Measurements from ENCODE around the gene DGCR8.

DGCR8 gene

DNA sequence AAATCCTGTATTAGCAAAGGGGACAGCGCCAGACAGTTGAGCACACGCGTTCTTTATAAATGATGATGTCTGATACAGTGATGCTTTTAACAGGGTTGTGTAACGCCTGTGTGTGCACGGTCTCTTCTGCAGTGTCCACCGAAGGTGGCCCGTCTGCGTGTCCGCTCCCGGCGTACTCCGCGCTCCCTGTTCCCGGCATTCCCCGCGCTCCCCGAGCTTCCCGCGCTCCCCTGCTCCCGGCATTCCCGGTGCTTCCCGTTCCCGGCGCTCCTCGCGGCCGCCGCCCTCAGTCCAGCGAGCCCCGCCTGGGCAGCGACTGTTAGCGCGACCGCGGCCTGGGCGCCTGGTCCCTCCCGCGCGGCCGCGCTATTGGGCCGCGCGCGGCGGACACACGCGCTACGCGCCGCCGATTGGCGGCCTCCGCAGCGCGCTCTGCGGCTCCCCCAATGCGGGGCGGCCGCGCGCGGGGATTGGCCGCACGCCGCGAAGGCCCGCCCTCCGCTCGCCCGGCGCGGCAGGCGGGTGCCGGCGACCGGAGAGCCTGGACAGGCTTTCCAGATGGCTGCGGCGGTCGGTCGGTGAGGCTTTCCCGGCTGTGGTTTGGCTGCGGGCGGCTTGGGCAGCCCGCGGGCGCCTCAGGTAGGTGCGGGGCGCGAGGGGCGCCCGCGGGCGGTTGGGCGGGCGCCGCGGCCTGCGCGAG lies at the start of gene DGCR8:
DGCR8 (plus strand) TSS at position 497 of the 700 bp plus-strand sequence. CDS start 5,723 bp downstream, outside the sequence.
- no peak for FAIRE-seq

DNA sequence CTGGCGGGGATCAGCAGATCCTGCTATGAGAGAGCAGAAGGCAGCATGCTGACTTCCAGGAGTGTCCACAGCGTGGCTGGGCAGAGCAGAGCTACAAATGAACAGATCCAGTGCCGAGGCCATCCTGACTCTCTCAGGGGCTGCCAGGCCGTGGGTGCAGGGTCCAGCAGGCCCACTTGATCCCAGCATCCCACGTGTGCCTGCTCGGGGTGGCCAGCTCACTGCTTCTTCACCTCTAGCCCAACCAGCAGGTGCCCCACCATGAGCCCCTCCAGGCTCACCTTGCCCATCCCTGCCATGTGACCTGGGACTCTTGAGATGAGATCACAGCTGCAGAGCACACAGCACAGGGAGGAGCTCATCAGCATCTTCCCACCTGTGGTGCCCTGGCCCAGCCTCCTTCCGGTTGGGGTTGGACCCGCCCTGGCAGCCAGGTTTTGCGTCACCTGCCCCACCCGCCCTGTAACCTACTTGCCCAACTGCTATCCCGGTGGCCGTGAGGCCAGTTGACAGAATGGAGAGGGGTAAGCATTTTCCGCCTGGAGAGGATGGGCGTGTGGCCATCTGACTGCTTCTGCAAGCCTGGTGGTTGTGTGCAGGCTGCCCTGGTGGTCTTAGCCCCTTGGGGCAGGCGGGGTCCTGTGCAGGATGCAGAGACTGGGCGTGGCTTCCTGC lies 48.2 kb upstream of the DGCR8 start:
- no peak for FAIRE-seq

DNA sequence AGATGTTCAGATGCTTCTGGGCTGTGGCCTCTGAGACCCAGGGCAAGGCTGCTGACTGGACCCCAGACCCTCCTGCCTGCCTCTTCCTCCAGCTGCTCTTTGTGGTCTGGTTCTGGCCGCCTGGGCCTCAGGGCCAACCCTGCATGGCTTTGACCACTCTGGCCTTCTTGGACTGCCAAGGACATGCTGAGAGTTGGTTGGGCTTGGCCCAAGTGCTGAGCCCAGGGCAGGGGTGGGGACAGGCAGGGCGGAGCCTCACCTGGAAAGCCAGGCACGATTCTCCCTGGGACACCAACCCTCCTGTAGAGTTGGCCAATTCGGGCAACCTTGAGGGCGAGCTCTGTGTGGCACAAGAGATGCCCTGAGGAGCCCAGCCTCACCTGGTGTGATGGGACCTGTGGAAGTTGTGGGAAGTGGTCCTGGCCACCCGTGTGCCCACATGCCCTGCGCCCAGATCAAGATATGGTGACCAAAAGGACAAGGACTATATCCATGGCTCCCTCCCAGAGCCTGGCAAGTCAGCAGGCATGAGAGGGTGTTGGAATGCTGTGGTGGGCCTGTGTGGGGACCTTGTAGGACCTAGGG lies 47.5 kb upstream of the DGCR8 start:
- no peak for FAIRE-seq

DNA sequence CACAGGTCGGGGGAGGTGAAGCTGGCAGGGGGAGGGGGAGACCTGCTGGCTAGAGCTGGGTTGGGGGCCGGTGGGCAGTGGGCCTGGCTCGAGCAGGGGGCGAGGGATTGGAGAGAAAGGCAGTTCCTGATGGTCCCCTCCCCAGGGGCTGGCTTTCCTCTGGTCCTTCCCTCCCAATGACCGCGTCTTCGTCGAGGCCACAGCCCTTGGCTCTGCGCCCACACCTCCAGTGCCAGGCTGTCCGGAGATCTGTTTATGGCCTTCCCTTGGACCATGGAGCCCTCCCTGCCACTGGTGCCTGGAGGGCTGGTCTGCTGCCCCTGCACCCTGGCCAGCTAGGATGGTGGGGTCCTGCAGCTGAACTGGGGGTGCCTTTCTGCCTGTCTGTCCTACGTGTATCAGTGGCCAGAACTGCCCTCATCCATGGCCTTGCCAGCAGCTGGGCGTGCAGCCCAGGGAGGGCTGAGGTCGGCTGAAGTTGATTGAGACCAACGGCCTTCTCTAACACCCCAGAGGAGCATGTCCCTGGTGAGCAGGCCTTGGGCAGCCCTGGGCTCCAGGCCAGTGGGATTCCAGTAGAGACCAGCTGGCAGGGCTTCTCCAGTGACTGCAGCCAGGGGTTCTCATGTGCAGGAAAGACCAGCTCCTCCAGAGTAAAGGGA lies 46.9 kb upstream of the DGCR8 start:
- FAIRE-seq, result no peak

DNA sequence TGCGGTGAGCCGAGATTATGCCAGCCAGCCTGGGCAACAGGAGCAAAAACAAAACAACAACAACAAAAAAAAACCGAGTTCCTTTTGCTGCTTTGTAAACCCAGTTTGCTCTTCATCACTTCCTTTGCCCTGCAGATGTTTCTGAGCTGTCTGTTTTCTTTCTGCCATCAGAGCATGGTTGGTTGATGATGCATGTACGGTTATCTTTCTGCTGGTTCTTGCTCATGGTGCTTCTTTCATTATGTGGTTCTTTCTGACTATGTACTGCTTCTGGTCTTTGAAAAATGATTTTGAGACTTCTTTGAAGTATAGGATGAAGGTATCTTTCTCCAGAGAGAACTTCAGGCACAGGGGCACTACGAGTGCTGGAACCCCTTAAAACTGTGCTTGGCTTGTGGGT lies 45.9 kb upstream of the DGCR8 start:
- FAIRE-seq, result no peak

DNA sequence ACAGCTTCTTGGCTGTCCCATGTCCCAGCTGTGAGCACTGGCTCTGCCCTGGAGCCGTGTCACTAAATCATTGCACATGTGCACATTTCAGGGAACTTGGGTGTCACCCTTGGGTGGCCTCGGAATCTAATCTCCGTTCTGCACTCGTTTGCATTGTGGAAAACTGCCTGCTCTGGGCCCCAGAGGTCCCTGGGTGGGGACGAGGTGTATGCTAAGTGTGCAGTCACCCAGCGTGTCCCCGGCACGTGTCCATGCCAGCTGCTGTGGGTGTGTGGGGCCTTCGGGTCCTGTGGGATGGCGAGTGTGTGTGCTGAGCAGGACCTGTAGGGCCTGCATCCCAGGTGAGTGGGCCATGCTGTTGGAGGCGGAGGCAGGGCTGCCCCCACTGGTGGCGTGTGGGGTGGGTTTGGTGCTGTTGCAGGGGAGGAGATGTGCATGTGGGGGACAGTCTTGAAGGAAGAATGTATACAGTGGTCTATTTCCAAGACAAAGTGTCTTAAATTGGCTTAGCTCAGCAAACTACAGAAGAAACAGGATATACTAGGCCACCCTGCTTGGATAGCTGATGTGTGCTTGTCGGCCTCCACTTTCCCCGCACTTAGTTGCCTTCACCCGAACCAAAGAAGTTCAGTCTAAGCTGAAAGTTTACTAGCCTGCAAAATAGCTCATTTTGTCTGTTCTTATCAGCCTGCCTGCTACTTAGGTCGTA lies 44.5 kb upstream of the DGCR8 start:
- FAIRE-seq, result no peak

DNA sequence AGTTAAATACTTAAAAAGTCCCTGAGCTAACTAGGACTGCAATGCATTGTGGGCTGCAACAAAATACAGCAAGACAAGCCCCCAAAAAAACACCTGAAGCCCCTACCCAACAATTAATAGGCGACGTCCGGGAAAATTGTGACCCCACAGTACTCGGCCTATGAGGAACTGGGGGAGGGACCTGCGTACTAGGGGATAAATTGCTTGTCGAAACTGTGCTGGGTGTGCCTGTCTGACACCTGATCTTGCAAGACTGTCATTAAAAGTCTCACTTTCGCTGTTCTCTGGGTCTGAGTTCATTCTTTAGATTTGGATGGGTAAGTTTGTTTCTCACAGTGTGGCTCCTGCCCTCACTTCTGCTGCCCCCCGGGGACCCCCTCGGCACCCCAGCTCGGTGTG lies 44.0 kb upstream of the DGCR8 start:
- no peak for FAIRE-seq

DNA sequence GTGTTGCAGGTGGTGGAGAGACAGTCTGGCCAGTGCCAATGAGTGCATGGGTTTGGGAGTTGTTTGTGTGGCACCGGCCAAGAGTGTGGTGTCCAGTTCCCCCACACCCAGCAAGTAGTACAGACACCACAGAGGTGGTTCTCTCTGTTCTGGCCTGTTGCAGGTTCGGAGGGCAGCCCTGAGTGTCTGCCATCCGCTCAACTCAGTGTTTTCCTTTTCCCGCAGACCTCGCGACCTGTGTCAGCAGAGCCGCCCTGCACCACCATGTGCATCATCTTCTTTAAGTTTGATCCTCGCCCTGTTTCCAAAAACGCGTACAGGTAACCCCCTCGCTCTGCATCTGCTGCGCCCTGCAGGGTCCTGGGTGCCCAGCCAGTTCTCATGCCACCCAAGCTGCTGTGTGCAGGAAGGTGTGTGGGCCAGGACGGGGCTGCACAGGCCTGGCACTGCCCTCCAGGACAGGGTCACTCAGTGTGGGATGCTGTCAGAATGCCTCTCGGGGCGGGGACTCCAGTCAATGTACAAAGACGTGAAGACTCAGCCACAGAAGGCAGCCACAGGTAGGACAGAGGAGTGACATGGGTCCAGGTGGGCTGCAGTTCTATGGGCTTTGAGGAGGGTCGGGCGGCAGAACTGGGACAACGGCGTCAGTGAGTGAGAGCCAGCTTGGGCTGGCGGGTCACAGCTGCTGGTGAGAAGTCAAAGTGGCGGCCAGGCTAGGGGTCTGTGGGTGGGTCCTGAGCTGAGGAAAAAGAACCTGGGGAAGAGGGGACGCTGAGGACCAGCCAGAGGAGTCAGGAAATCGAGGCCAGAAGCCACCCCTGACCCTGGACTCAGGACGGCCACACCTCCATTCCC lies 43.3 kb upstream of the DGCR8 start:
- no peak for FAIRE-seq

DNA sequence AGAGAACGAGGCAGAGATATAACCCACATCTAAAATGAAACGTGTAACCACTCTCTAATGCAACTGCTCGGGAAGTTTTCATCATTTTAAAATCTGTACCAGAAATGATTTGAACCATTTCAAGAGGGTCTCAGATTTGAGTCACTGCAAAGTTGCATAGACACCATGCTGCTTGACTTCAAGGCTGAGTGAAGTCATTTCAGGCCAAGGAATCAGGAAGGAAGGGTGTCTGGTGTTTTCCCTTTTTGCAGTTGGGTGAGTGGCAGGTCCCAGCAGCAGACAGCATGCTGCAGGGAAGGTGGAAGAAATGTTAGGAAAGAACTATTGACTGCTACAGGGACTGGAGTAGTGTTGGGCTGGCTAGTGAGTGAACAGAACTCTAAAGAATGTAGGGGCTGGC lies 42.6 kb upstream of the DGCR8 start:
- no peak for FAIRE-seq

DNA sequence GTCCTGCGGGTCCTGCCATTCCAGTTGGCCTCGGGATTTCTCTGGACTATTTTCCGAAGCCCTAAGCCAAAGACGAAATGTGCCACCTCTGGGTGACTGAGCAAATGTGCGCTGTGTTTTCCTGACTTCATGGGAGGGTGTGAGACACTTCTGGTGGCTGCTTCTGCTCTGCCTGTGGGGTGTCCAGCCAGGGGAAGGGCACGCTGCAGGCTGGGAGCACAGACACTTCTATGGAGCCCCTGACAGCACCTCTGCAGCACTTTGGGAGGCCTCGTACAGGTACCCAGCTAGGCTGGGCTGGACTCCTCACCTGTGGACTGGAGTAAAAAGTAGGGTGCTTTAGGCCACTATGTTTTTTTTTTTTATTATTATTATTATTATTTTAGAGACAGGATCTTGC lies 41.5 kb upstream of the DGCR8 start:
- no peak for FAIRE-seq

DNA sequence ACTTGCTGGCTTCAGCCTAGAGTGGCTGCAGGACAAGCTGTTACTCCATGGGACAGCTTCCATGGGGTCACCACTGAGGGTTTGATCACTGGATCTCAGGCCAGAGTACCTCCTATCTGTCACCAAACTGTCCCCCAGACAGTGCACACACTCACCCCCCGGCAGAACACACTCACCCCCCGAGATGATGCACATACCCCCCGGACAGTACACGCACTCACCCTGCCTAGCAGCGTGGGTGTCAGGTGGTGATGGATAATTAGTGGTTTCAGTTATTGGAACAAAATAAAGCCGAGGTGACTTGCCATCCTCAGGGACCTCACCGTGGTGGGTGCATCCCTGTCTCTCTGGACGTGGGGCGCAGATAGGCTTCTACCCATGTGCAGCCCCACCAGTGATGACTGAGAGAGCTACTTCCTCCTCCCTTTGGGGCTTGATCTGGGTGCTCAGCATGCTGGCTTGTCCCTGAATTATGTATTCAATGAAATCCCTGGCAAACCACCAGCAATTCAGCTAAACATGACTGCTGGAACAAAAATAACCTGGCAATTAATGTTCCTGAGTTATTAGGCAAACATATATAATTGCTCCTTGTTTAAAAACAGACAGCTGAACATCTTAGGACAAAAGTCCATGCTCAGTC lies 40.2 kb upstream of the DGCR8 start:
- FAIRE-seq, result no peak

DNA sequence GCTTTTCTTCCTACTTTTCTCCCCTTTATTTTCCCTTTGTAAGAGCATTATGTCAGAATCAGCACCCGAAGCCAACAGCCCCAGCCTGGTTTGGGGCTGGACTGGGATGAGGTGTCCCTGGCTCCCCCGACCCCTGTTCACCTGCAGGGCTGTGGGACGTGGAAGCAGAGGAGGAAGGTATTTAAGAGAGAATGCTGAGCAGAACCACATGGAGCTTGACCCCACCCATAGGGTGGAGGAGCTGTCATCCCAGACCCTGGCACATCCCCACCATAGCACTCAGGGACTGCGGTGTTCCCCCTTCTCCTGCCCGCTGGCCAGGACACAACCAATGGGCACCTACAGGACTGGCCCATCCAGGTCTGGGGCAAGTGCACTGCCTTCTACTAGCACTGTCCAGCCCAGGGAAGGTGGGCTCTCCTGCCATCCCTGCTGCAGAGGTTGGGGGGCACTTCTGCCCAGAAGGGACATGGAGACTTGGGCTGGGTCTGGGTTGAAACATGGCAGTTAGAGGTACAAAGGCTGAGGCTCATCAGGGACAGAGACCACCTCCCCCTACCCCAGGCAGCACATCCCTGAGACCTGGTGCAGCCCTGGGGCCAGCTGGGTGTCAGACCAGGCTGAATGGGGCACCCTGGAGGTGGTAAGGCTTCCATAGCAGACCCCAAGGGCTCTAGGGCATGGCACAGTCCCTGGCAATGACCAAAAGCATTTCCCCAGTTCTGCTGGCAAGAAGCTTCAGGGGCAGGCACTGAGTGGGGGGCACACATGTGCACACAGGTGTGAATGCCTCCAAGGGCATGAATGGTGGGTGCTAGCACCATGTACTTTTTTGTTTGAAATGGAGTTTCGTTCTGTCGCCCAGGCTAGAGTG lies 39.5 kb upstream of the DGCR8 start:
- no peak for FAIRE-seq

DNA sequence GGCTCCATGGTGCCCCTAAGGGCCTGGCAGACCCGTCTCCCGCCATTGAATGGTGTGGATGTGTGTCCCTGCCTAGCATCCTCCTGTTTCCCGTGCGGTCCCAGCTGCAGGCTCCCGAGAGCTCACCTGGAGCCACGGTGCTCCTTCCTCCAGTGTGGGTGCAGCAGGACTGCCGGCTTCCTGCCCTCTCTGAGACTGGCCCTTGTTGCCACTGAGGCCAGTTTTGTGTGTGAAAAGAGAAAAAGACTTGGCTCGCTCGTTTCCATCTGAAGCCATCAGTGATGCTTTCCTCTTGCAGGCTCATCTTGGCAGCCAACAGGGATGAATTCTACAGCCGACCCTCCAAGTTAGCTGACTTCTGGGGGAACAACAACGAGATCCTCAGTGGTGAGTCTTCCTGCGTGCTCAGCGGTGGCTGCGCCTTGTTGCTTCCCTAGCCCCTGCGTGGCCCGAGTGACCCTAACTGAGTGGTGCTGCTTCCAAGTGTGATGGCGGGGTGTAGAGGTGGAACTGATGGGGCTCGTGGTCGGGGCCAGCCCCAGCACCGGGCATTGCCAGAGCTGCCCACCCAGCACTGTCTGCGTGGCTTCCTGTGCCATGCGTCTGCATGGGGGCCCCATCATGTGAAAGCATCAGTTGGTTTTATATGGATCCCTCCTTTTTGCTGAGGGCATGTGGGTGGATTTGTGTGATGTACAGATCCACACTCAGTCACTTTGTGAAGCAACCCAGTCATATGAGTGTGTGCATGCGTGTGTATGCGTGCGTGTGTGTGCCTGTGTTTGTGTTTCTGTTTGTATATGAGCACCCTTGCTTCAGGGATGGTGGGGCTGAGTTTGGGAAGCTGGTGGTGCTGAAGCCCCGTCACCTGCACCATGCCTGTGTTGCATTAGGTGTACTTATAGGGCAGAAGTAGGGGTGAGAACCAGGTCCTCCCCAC lies 36.7 kb upstream of the DGCR8 start:
- no peak for FAIRE-seq

DNA sequence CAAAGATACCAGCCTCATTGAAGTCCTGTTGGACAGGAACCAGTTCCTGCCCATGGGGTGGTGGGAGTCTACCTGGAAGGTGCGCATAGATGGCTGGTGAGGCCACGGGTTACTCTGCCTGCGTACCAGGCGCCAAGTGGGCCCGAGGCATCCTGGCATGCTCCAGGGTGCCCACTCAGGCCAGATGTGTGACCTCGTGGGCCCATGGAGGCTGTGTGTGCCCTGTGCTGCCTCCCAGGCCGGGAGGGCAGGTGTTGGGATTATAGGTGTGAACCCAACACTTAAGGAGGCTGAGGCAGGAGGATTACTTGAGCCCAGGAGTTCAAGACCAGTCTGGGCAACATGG lies 36.1 kb upstream of the DGCR8 start:
- no peak for FAIRE-seq

DNA sequence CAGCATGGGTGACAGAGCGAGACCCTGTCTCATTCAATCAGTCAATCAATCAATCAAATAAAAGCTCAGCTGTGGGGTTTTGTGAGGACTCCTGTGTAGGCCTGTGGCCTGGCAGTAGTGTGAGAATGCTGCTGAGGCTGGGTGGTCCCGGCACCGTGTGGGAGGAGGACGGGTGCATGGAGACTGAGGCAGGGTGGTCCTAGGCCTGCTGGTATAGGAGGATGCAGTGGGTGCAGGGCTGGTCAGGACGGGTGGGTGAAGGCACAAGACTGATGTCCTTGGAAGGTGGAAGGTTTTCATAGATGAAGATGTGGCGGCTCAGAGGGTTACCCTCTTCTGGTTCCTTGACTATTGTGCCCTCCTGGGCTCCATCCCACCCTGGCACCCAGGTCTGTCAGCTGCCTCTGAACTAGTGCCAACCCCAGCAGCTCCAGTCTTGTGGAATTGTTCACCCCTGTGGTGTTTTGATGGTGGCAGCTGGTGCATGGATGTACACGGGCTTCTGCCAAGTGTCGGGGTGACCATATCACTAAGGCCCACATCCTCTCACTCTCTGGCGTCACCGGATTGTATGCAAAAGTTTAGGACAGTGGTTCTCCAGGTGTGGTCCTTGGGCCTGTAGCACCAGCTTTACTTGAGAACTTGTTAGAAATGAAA lies 35.4 kb upstream of the DGCR8 start:
- FAIRE-seq, result no peak

DNA sequence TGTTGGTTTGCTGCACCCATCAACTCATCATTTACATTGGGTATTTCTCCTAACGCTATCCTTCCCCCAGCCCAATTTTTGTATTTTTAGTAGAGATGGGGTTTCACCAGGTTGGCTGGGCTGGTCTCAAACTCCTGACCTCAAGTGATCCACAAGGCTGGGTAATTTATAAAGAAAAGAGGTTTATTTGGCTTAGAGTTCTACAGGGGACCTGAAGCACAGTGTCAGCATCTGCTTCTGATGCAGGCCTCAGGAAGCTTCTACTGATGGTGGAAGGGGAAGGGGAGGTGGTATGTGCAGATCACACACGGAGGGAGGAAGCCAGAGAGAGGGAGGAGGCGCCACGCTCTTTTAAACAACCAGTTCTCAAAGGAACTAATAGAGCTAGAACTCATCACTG lies 33.3 kb upstream of the DGCR8 start:
- FAIRE-seq, result no peak

DNA sequence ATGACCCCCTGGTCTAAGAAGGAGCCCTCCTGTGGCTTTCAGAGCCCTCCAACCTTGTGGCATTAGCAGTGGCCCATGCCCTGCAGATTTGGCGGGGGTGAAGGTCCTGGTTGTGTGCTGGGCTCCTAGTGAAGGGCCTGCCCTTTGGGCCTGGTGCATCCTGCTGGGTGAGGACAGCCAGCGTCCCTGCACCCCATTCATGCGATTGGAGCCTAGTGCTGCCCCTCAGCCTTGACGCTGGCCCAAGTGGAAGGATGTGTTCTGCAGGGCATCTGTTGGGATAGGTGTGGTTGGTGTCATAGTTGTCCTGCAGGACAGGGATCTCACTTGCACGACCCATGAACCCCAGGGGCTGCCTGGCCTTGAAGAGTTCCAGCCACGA lies 28.1 kb upstream of the DGCR8 start:
- no peak for FAIRE-seq

DNA sequence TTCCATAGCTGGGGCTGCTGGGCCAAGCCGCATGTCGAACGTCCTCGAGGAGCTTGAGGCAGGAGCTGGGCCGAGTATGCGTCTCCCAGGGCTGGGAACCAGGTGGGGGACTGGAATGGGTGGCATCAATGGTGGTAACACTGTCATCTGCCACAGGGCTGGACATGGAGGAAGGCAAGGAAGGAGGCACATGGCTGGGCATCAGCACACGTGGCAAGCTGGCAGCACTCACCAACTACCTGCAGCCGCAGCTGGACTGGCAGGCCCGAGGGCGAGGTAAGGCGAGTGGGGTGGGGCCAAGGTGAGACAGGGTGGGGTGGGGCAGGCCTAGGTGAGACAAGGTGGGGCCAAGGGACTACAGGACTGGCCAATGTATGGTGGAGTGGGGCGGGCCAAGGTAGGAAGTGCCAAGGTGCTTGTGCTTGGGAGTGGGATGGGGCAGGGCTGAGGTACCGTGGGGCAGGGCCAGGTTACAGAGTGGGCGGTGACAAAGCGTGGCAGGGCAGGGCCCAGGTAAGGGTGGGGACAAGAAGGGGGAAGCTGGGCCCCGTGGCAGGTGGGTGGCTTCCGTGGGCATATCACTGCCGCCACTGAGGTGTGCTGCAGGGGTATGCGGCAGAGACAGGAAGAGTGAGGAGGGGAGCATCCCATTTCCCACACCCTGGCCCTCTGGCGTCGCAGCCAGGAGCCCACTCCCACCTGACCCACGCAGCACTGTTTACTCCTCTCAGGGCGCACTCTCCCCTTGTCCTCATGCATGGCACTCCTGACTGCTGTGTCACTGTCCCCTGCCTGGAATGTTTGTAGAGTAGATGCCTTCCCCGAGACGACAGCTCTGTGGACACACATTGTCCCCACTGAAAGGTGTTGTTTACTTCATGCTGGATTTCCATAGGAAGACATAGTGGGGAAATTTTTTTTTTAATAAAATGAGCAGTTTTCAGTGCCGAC lies 27.5 kb upstream of the DGCR8 start:
- FAIRE-seq, result no peak

Data from G401.6 (cell line).